ENCODE results near the gene HAUS2.

DNA sequence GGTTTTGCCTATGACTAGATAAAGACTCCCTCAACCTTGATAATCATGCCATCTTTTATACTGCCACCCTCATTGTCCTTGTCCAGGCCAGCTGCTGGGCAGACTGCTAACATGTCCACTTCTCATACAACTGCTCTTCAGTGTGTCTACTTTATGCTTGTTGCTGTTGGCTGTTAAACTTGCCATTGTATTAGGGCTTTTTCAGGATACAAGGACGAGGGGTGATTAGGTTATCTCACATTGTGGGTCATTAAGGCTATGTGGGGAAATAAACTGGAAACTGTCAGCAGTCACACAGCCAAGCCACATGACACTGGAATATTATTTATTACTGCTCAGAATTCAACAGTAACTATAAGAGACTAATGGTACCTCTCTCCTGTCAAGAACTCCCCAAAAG is 62.9 kb downstream of the HAUS2 start:
- no peak for TF ChIP-seq CTCF (IDR thresholded peaks at IDR 0.05; ENCODE audit: insufficient read depth, low read depth, low read length)
- TF ChIP-seq EZH2 (IDR thresholded peaks at IDR 0.05; ENCODE audit: insufficient read depth, low read length), result no peak
